Activated naive CD8-positive, alpha-beta T cell (primary cell): ENCODE data around the gene KPNA2.
"Not testable (repeated sequence)": the region's sequence is repeated elsewhere in the genome, so short reads cannot be mapped to it uniquely, and the experiment has no call there.

Experiments used
- H3K27ac Mint-ChIP-seq: one replicate; pipeline ENCODE4 v1.8.0; 2021; ENCODE audit warnings: mixed read lengths
- H3K27me3 Mint-ChIP-seq: one replicate; pipeline ENCODE4 v1.8.0; 2021; ENCODE audit warnings: mixed read lengths
- H3K36me3 Mint-ChIP-seq: one replicate; pipeline ENCODE4 v1.8.0; 2021; ENCODE audit warnings: mixed read lengths
- H3K4me1 Mint-ChIP-seq: one replicate; pipeline ENCODE4 v1.8.0; 2021; ENCODE audit warnings: low read depth, mixed read lengths
- H3K4me3 Mint-ChIP-seq: one replicate; pipeline ENCODE4 v1.8.0; 2021; ENCODE audit warnings: mild to moderate bottlenecking, mixed read lengths
- H3K9me3 Mint-ChIP-seq: one replicate; pipeline ENCODE4 v1.8.0; 2021; ENCODE audit warnings: low read depth, mixed read lengths

The KPNA2 gene

DNA sequence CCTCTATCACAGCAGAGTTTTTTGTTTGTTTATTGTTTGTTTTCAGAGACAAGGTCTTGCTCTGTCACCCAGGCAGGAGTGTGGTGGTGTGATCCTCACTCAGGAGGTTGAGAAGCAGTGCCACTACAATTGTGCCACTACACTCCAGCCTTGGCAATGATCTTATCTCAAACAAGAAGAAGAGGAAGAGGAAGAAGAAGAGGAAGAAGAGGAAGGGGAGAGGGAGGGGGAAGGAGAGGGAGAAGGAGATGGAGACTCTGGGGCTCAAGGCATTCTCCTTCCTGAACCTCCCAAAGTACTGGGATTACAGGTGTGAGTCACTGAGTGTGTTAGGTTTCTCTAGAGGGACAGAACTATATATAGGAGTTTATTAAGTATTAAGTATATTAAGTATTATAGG is 22.1 kb upstream of the KPNA2 start:
- no peaks in the 10 kb centered on the region for H3K9me3 Mint-ChIP-seq
- H3K36me3 Mint-ChIP-seq: no peaks in the 10 kb centered on the region
- no peak overlapping the region for H3K4me3 Mint-ChIP-seq
- no peak overlapping the region for H3K27ac Mint-ChIP-seq
- H3K27me3 Mint-ChIP-seq: peaks cover 1% of the 10 kb centered on the region
- H3K4me1 Mint-ChIP-seq: peaks cover 7% of the 10 kb centered on the region

GRCh38 chr17:68015081-68015723 is 20.3 kb upstream of the KPNA2 start:
- peaks cover 1% of the 10 kb centered on the region for H3K27me3 Mint-ChIP-seq

DNA sequence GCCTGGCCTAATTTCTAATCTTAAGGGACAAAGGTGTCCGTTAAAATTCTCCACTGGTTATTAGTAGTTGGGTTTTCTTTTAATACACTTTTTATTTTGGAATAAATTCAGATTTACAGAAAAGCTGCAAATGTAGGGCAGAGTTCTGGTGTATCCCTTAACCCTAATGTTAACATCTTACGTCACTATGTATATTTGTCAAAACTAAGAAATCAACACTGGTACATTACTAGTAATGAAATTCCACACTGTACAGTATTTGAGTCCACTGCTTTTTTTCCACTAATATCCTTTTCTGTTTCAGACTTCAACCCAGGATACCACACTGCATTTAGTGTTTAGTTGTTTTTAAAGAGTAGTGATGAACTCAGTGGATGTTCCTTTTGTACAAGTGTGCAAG is 18.7 kb upstream of the KPNA2 start:
- Mint-ChIP-seq H3K27me3 (no peaks in the 10 kb centered on the region), H3K27ac (no peak overlapping the region), H3K4me3 (no peak overlapping the region), H3K9me3 (no peaks in the 10 kb centered on the region), H3K4me1 (peaks cover 18% of the 10 kb centered on the region), H3K36me3 (no peaks in the 10 kb centered on the region)

More at GRCh38 chr17:68015081-68015723, 20.3 kb upstream of the KPNA2 start:
- Mint-ChIP-seq H3K27ac (no peak overlapping the region), H3K4me3 (no peak overlapping the region), H3K36me3 (no peaks in the 10 kb centered on the region), H3K4me1 (peaks cover 15% of the 10 kb centered on the region), H3K9me3 (no peaks in the 10 kb centered on the region)

- not testable (repeated sequence) for H3K36me3 Mint-ChIP-seq, H3K27ac Mint-ChIP-seq, H3K27me3 Mint-ChIP-seq
These were observed 17.0 kb upstream of the KPNA2 start for GRCh38 chr17:68018493-68018892.

GRCh38 chr17:68019336-68019674 is 16.2 kb upstream of the KPNA2 start:
- Mint-ChIP-seq H3K4me1 (peaks cover 18% of the 10 kb centered on the region), H3K27me3 (no peaks in the 10 kb centered on the region), H3K36me3 (no peaks in the 10 kb centered on the region), H3K27ac (peak overlapping the region; percentile 95), H3K9me3 (no peaks in the 10 kb centered on the region), H3K4me3 (peak overlapping the region; percentile 90)

More at GRCh38 chr17:68018493-68018892, 17.0 kb upstream of the KPNA2 start:
- H3K4me3 Mint-ChIP-seq, H3K9me3 Mint-ChIP-seq: not testable (repeated sequence)
- peaks cover 18% of the 10 kb centered on the region for H3K4me1 Mint-ChIP-seq

DNA sequence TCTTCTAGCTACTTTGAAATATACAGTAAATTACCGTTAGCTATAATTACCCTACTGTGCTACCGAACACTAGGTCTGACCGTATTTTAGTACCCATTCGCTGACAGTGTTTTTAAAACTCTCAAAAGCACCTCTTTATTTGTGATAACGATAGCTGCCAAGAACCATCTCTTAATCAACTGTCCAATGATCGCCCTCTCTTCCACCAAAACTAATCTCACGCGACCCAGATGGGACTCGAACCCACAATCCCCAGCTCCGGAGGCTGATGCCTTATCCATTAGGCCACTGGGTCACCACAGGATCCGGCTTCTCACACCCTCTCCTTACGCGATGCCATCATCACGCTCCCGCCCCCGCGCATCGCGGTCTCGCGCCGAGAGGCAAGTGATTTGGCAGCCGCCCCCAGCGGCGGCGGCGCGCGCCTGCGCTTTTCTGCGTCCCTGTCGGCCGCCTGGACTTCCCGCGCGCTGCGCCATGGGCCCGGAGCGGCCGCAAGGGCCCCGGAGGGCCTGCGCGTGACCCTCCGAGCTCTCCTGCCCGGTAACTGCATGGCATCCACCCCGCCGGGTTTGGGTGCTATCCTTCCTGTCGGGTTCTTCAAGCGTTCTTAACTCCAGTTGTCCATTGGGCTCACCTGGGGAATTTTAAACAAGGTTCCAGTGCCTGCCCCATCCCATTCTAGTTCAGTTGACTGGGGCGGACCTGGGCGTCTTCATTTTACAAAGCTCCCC is 15.7 kb upstream of the KPNA2 start:
- H3K36me3 Mint-ChIP-seq: no peaks in the 10 kb centered on the region
- H3K9me3 Mint-ChIP-seq: no peaks in the 10 kb centered on the region
- H3K27ac Mint-ChIP-seq: peak overlapping the region; percentile 95
- H3K27me3 Mint-ChIP-seq: no peaks in the 10 kb centered on the region
- H3K4me1 Mint-ChIP-seq: peaks cover 18% of the 10 kb centered on the region
- H3K4me3 Mint-ChIP-seq: peak overlapping the region; percentile 90

- peak overlapping the region; percentile 90 for H3K4me3 Mint-ChIP-seq
- H3K27ac Mint-ChIP-seq: peak overlapping the region; percentile 95
- no peaks in the 10 kb centered on the region for H3K9me3 Mint-ChIP-seq
- peaks cover 18% of the 10 kb centered on the region for H3K4me1 Mint-ChIP-seq
- no peaks in the 10 kb centered on the region for H3K27me3 Mint-ChIP-seq
- H3K36me3 Mint-ChIP-seq: no peaks in the 10 kb centered on the region
These were observed 15.2 kb upstream of the KPNA2 start for GRCh38 chr17:68020409-68020756.

DNA sequence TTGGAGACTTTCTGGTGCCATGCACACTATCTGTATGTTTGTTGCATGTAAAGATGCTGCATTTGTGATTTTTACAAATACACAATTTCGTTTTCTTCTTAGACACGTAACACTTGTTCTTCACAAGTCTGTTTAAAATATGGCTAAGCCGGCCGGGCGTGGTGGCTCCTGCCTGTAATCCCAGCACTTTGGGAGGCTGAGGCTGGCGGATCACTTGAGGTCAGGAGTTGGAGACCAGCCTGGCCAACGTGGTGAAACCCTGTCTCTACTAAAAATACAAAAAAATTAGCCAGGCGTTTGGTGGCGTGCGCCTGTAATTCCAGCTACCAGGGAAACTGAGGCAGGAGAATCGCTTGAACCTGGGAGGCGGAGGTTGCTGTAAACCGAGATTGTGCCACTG is 14.7 kb upstream of the KPNA2 start:
- H3K4me1 Mint-ChIP-seq: peaks cover 16% of the 10 kb centered on the region
- peak overlapping the region; percentile 90 for H3K4me3 Mint-ChIP-seq
- H3K9me3 Mint-ChIP-seq, H3K27me3 Mint-ChIP-seq, H3K36me3 Mint-ChIP-seq: not testable (repeated sequence)
- peak overlapping the region; percentile 95 for H3K27ac Mint-ChIP-seq

DNA sequence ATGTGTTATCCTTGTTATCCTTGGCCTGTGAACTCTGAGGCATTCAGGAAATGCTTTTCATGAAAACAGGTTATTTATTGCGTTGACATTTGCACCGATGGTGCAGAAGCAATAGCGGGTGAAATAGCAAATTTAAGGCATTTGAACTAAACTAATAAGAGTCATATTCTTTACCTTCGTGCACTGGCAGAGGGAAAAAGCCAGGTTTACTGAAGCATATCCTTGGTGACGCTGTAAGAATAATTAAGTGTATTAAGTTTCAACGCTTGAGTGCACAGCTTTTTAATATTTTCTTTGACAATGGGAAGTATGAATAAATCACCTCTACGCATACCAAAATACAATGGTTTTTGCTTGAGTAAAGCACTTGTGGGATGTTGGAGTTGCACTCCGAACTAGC is 13.6 kb upstream of the KPNA2 start:
- peaks cover 16% of the 10 kb centered on the region for H3K4me1 Mint-ChIP-seq
- no peaks in the 10 kb centered on the region for H3K9me3 Mint-ChIP-seq
- no peak overlapping the region for H3K27ac Mint-ChIP-seq
- H3K36me3 Mint-ChIP-seq: no peaks in the 10 kb centered on the region
- peak overlapping the region; percentile 51 for H3K4me3 Mint-ChIP-seq
- no peaks in the 10 kb centered on the region for H3K27me3 Mint-ChIP-seq

- not testable (repeated sequence) for H3K27ac Mint-ChIP-seq, H3K9me3 Mint-ChIP-seq, H3K27me3 Mint-ChIP-seq, H3K4me3 Mint-ChIP-seq, H3K36me3 Mint-ChIP-seq
- peaks cover 16% of the 10 kb centered on the region for H3K4me1 Mint-ChIP-seq
These were observed 13.0 kb upstream of the KPNA2 start for GRCh38 chr17:68022547-68022946.

DNA sequence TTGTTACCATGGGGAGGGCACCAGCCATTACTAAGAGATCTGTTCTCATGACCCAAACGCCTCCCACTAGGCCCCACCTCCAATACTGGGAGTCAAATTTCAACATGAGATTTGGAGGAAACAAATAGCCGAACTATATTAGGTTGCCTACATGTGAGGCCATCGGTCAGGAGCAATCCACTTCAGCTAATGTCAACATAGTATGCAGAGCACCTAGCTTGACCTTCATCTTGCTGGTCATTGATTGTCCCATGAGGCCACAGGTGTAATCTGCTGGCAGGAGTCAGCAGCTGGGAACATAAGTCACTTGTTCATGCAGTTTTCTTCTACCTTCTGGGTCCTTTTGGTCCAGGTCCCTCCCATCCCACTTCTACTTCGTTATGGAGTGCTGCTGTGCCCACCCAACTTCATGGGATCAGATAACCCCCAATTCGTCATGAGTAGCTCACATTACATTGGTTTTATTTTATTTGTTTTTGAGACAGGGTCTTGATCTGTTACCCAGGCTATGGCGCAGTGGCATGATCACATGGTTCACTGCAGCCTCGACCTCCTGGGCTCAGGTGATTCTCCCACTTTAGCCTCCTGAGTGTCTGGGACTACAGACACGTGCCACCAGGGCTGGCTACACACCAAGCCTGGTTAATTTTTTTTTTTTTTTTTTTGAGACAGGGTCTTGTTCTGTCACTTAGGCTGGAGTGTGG is 5.9 kb upstream of the KPNA2 start:
- no peaks in the 10 kb centered on the region for H3K36me3 Mint-ChIP-seq
- H3K27ac Mint-ChIP-seq: no peak overlapping the region
- H3K4me1 Mint-ChIP-seq: peaks cover 1% of the 10 kb centered on the region

DNA sequence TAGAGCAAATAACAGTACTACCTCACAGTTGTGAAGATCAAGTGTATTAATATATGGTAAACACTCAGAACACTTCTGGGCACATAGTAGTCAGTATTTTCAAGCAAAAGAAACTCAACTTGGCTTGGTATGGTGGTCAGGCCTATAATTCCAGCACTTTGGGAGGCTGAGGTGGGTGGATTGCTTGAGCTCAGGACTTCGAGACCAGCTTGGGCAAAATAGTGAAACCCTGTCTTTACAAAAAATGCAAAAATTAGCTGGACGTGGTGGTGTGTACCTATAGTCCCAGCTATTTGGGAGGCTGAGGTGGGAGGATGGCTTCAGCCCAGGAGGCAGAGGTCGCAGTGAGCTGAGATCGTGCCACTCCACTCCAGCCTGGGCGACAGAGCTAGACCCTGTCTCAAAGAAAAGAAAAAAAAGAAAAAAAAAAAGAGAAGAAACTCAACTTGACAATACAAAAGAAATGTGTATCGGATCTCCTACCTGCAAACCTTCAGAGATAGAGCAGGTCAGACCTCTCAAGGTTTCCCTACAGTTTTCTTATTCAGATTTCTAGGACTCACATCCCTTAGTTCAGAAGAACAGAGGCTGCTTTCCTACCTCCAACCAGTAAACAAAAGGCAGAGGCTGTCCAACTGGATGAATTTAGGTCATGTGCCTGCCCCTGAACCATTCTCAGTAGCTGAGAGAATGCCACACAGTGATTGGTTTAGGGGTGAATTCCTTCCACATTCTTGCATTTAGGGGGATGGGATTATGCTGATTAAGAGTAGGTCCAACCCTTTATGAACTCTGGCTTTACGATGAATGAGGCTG is 1.7 kb upstream of the KPNA2 start:
- Mint-ChIP-seq H3K36me3 (peaks cover 4% of the 10 kb centered on the region), H3K27me3 (no peaks in the 10 kb centered on the region), H3K4me3 (no peak overlapping the region), H3K9me3 (no peaks in the 10 kb centered on the region), H3K4me1 (peaks cover 16% of the 10 kb centered on the region), H3K27ac (no peak overlapping the region)

More for the DNA sequence above, 5.9 kb upstream of the KPNA2 start:
- Mint-ChIP-seq H3K27me3 (no peaks in the 10 kb centered on the region), H3K4me3 (no peak overlapping the region), H3K9me3 (no peaks in the 10 kb centered on the region)

DNA sequence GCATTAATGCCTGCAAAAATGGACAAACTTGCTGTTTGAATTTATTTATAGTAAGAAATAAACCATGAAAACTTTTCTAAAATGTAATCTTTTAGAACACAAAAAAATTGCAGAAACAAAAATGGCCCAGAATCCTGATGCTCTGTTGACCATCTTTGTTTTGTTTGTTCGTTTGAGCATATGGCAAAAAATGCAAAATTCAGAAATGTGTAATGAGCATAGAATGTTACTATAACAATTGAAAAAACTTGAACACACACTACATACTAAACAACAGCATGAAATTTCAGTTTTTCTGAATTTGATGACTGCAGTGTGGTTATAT is 1.1 kb upstream of the KPNA2 start:
- peak overlapping the region; percentile 1 for H3K4me3 Mint-ChIP-seq
- peaks cover 16% of the 10 kb centered on the region for H3K4me1 Mint-ChIP-seq
- H3K9me3 Mint-ChIP-seq: no peaks in the 10 kb centered on the region
- no peak overlapping the region for H3K27ac Mint-ChIP-seq
- H3K36me3 Mint-ChIP-seq: peaks cover 4% of the 10 kb centered on the region
- H3K27me3 Mint-ChIP-seq: no peaks in the 10 kb centered on the region

DNA sequence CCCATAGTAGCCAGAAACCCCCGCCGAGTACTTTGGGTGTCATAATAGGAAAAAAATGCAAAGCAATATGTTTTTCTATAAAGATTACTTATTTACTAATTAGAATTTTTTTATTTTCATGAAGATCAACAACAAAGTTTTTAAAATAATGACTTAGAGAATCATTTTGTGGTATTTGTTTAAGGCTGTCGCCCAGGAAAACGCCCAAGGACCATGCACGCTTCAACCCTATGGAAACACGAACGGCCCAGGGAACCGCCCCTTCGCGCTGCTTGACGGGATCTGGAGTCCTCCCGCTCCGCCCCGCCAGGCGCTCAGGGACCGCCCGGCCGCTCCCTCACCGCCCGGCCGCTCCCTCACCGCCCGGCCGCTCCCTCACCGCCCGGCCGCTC is 408 bp upstream of the KPNA2 start:
- peaks cover 4% of the 10 kb centered on the region for H3K36me3 Mint-ChIP-seq
- peak overlapping the region; percentile 93 for H3K27ac Mint-ChIP-seq
- H3K4me3 Mint-ChIP-seq: peak overlapping the region; percentile 97
- peaks cover 16% of the 10 kb centered on the region for H3K4me1 Mint-ChIP-seq
- H3K27me3 Mint-ChIP-seq: no peaks in the 10 kb centered on the region
- no peaks in the 10 kb centered on the region for H3K9me3 Mint-ChIP-seq
